GM23338 (cell line): ENCODE data around the gene PRKCH. TPM values are rescaled to one million over a fixed set of nuclear protein-coding genes. Genes with fewer than 3 reads are reported as not detected.

Experiments used
- ATAC-seq: fragments of 200-7000 bp; cut with Tn5 transposase; 3 replicates; pipeline ENCODE4 v1.9.1; 2020
- DNase-seq: peaks from one replicate; pipeline ENCODE4 v3.0.0-alpha.2; 2015; ENCODE audit warnings: low spot score
- H2AFZ ChIP-seq: fragments of 200-600 bp; sonication (generic); 2 replicates; pipeline ENCODE4 v1.8.0; 2016; ENCODE audit warnings: antibody characterized with exemption, mild to moderate bottlenecking, moderate library complexity
- H3F3A ChIP-seq: fragments of 200-600 bp; sonication (generic); replicated peaks from 2 replicates; pipeline ENCODE4 v1.8.0; 2017; ENCODE audit warnings: antibody characterized with exemption, mixed run types, low read depth
- H3K27ac ChIP-seq: fragments of 200-600 bp; sonication (generic); 2 replicates; pipeline ENCODE4 v1.6.1; 2016; ENCODE audit warnings: low read depth
- H3K27me3 ChIP-seq: fragments of 200-600 bp; sonication (generic); 2 replicates; pipeline ENCODE4 v1.8.0; 2016; ENCODE audit warnings: mild to moderate bottlenecking, mixed run types, moderate library complexity; ENCODE audit not compliant: insufficient read depth
- H3K36me3 ChIP-seq: fragments of 200-600 bp; sonication (generic); 2 replicates; pipeline ENCODE4 v1.8.0; 2016; ENCODE audit warnings: mild to moderate bottlenecking; ENCODE audit not compliant: insufficient read depth
- H3K4me1 ChIP-seq: fragments of 200-600 bp; sonication (generic); 2 replicates; pipeline ENCODE4 v1.8.0; 2016; ENCODE audit warnings: mild to moderate bottlenecking, moderate library complexity; ENCODE audit not compliant: insufficient read depth
- H3K4me2 ChIP-seq: fragments of 200-600 bp; sonication (generic); 2 replicates; pipeline ENCODE4 v1.7.1; 2017; ENCODE audit warnings: mixed run types
- H3K4me3 ChIP-seq: fragments of 200-600 bp; sonication (generic); 2 replicates; pipeline ENCODE4 v1.6.1; 2016; ENCODE audit warnings: mixed run types
- H3K79me2 ChIP-seq: fragments of 200-600 bp; sonication (generic); replicated peaks from 2 replicates; pipeline ENCODE4 v1.8.0; 2017; ENCODE audit warnings: mild to moderate bottlenecking; ENCODE audit not compliant: insufficient read depth
- H3K9me2 ChIP-seq: fragments of 200-600 bp; sonication (generic); 2 replicates; pipeline ENCODE4 v1.8.0; 2017; ENCODE audit not compliant: insufficient read depth
- H4K20me1 ChIP-seq: fragments of 200-600 bp; sonication (generic); replicated peaks from 2 replicates; pipeline ENCODE4 v1.8.0; 2017; ENCODE audit warnings: mild to moderate bottlenecking; ENCODE audit not compliant: insufficient read depth
- H3K27ac Mint-ChIP-seq: 2 replicates; pipeline ENCODE4 v1.8.0; 2020; ENCODE audit warnings: inconsistent platforms, mild to moderate bottlenecking, moderate library complexity, mixed read lengths
- H3K27me3 Mint-ChIP-seq: 3 replicates; pipeline ENCODE4 v1.8.0; 2022; ENCODE audit warnings: low read depth, mild to moderate bottlenecking, moderate library complexity, mixed read lengths, inconsistent platforms; ENCODE audit not compliant: insufficient read depth, poor library complexity
- H3K36me3 Mint-ChIP-seq: 3 replicates; pipeline ENCODE4 v1.8.0; 2021; ENCODE audit warnings: low read depth, mild to moderate bottlenecking, inconsistent platforms, moderate library complexity, mixed read lengths
- H3K4me1 Mint-ChIP-seq: 3 replicates; pipeline ENCODE4 v1.8.0; 2020; ENCODE audit warnings: mild to moderate bottlenecking, inconsistent platforms, mixed read lengths
- H3K4me3 Mint-ChIP-seq: 3 replicates; pipeline ENCODE4 v1.8.0; 2021; ENCODE audit warnings: moderate library complexity, mild to moderate bottlenecking, inconsistent platforms, mixed read lengths
- H3K9me3 Mint-ChIP-seq: 3 replicates; pipeline ENCODE4 v1.8.0; 2020; ENCODE audit warnings: moderate library complexity, mild to moderate bottlenecking, inconsistent platforms, mixed read lengths
- CREB1 ChIP-seq: fragments of 250-450 bp; sonication (Bioruptor Pico); IDR thresholded peaks from 2 replicates; pipeline ENCODE4 v1.5.0; 2020; ENCODE audit warnings: low read depth, mild to moderate bottlenecking, moderate library complexity
- EZH2 ChIP-seq: fragments of 200-600 bp; sonication (generic); IDR thresholded peaks from one replicate; pipeline ENCODE4 v1.8.0; 2017; ENCODE audit warnings: antibody characterized with exemption, mild to moderate bottlenecking, low read depth; ENCODE audit not compliant: unreplicated experiment
- JUNB ChIP-seq: IDR thresholded peaks from one replicate; pipeline ENCODE4 v1.6.1; 2016; ENCODE audit warnings: antibody characterized with exemption; ENCODE audit not compliant: unreplicated experiment
- ZNF114 ChIP-seq: fragments of 250-450 bp; sonication (Bioruptor Pico); IDR thresholded peaks from 2 replicates; pipeline ENCODE4 v1.5.0; 2020; ENCODE audit warnings: mild to moderate bottlenecking, moderate library complexity
- ZNF331 ChIP-seq: fragments of 250-450 bp; sonication (Bioruptor Pico); IDR thresholded peaks from 2 replicates; pipeline ENCODE4 v1.5.0; 2020; ENCODE audit warnings: low read depth, mild to moderate bottlenecking, moderate library complexity
- ZNF462 ChIP-seq: fragments of 250-450 bp; sonication (Bioruptor Pico); IDR thresholded peaks from 2 replicates; pipeline ENCODE4 v1.5.0; 2020; ENCODE audit warnings: mild to moderate bottlenecking, moderate library complexity
- polyA plus RNA-seq: library from polyadenylated mRNA; unstranded; fragments of >200 nt; fragmentation: Nextera tagmentation; extraction: Ambion mirVana; gene quantifications from 2 replicates; pipeline ENCODE4 v1.2.1, GENCODE V29; 2016
- total RNA-seq: library from RNA; depleted of rRNA; stranded (reverse); fragments of >200 nt; shearing (Covaris generic); gene quantifications from 2 replicates; pipeline ENCODE4 v1.2.3, GENCODE V29; 2014

PRKCH gene
- total and polyA plus RNA-seq, 2 experiments from 2014 or later: 5.4 to 10.1 TPM

DNA sequence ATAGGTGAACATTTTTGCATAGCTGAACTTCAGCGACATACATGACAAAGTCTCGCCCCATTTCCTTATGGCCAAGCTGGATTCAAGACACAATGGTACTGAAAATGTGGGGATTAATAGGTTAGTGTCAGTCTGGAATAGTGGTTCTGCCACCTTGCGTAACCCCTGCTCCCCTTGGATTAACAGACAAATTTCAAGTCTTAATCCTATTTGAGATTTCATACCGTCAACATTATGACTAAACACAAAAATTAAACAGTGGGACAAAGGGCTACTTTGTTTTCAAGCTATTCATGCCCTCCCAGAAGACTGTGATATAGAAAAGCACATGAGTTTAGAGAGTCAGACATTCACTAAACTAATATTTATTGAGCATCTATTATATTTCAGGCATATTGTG is 235.1 kb downstream of the PRKCH start (continued):
- TF ChIP-seq ZNF462 (no peak), EZH2 (no peak), JUNB (no peak), ZNF114 (CRISPR knock-in tag) (no peak)

DNA sequence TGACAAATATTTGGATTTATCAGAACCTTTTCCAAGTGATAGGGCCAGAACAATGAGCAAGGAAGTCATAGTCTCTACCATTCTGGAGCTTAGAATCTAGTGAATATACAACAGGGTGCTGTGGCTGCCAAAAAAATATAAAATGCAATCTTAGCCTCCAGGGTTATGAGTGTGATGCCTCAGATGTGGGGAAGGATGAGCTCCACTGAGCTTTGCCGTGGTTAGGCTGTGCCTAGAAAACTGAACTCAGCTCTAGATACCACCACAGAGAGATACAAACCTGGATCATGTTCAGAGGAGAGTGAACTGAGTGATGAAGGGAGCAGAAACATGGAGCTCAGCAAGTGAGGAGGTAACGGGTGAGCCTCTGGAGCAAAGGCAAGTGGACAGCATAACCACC is 235.9 kb downstream of the PRKCH start:
- no peak overlapping the region for H3K27ac Mint-ChIP-seq
- TF ChIP-seq ZNF331 (CRISPR knock-in tag): no peak
- no peak for TF ChIP-seq CREB1 (CRISPR knock-in tag)
- DNase-seq (no peak), ATAC-seq (no peak)
- Histone ChIP-seq H3K27me3 (no peaks in the 10 kb centered on the region), H3K4me1 (peaks cover 21% of the 10 kb centered on the region), H2AFZ (no peak overlapping the region), H3K4me2 (no peak overlapping the region), H4K20me1 (no peaks in the 10 kb centered on the region), H3K79me2 (no peaks in the 10 kb centered on the region), H3K4me3 (no peak overlapping the region), H3K9me2 (no peaks in the 10 kb centered on the region), H3K36me3 (no peaks in the 10 kb centered on the region), H3F3A (no peaks in the 10 kb centered on the region), H3K27ac (no peak overlapping the region)
- no peaks in the 10 kb centered on the region for H3K9me3 Mint-ChIP-seq
- no peaks in the 10 kb centered on the region for H3K36me3 Mint-ChIP-seq
- peaks cover 3% of the 10 kb centered on the region for H3K27me3 Mint-ChIP-seq
- no peak overlapping the region for H3K4me3 Mint-ChIP-seq
- H3K4me1 Mint-ChIP-seq: peaks cover 29% of the 10 kb centered on the region
